ENCODE results near the gene CDC42SE1. TPM values are rescaled to one million over a fixed set of nuclear protein-coding genes. Genes with fewer than 3 reads are reported as not detected.

CDC42SE1 gene
- total and polyA plus RNA-seq, 9 of the 15 experiments (the other 6 are each of a cell fraction or from before 2014, with no cell fraction given) = 78.1 to 189 (median 114) TPM

DNA sequence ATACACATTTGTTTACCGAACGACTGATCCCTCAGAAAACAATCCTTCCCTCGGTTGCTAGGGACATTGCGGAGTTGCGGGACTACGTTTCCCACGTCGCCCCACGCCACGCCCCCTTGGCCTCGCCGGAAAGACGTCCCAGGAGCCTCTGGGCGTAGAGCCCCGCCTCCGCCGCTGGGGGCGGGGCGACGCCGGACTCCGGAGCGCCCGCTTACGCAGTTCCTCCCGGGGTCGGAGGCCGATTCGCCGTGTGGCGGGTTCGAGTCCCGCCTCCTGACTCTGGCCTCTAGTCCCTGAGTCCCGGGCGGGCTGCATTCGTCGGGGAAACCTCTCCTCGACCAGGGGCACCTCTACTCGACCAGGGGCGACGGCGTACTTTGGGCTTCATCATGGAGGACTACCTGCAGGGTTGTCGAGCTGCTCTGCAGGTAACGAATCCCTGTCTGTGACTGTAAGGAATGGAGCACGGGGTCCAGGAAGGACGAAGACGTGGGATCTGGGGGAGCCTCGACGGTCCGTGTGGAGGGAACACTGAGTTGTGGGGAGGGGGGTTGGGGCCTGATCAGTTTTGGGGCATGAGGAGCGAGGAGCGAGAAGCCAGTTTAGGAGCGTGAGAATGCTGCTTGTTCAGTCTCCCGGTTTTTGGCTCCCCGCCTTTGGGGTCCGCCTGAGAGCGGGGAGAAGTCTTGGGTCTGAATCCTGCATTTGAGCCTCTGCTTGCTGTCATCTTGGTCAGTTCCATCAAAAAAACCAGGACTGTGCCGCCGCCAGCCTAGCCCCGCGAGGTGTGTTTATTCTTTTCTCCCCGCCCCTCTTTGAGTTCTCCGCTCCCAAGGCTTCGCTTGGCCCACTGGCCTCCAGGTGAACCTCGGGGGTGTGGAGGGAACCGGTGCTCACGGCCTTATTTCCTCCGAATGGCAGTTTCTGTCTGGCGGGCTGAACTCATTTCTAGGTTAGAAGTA is 50.9 kb downstream of the CDC42SE1 start, which contains the start of gene PRUNE1 (continued):
- TF ChIP-seq FOXA3 (CRISPR knock-in tag; conservative IDR thresholded peaks at IDR 0.05 in 1 of 2, IDR thresholded peaks at IDR 0.05 in 1 of 2) = 0 out of 4 replicates have a peak, but pooled peaks of 1 of the 2 experiments have one; percentile 30
- TF ChIP-seq PYGO2 (tag; IDR thresholded peaks at IDR 0.05) = no peak
- TF ChIP-seq, protein P1, sequence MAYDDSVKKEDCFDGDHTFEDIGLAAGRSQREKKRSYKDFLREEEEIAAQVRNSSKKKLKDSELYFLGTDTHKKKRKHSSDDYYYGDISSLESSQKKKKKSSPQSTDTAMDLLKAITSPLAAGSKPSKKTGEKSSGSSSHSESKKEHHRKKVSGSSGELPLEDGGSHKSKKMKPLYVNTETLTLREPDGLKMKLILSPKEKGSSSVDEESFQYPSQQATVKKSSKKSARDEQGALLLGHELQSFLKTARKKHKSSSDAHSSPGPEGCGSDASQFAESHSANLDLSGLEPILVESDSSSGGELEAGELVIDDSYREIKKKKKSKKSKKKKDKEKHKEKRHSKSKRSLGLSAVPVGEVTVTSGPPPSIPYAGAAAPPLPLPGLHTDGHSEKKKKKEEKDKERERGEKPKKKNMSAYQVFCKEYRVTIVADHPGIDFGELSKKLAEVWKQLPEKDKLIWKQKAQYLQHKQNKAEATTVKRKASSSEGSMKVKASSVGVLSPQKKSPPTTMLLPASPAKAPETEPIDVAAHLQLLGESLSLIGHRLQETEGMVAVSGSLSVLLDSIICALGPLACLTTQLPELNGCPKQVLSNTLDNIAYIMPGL (CRISPR knock-in tag; IDR thresholded peaks at IDR 0.05) = peak; percentile 62; the same call in 1 of the 2 replicates
- TF ChIP-seq MEF2D (tag; conservative IDR thresholded peaks at IDR 0.05; ENCODE audit: low read depth) = no peak
- peak; percentile 69; the same call in 1 of the 2 replicates for TF ChIP-seq NR2C2 (CRISPR knock-in tag; IDR thresholded peaks at IDR 0.05)
- TF ChIP-seq NR2C2 (tag; IDR thresholded peaks at IDR 0.05) = peak; percentile 98
- no peak for TF ChIP-seq POLR2AphosphoS2 (IDR thresholded peaks at IDR 0.05; ENCODE audit: low read length)
- no peak; the same call in none of the 2 replicates for TF ChIP-seq SMAD4 (CRISPR knock-in tag; conservative IDR thresholded peaks at IDR 0.05)
- TF ChIP-seq, protein P2, sequence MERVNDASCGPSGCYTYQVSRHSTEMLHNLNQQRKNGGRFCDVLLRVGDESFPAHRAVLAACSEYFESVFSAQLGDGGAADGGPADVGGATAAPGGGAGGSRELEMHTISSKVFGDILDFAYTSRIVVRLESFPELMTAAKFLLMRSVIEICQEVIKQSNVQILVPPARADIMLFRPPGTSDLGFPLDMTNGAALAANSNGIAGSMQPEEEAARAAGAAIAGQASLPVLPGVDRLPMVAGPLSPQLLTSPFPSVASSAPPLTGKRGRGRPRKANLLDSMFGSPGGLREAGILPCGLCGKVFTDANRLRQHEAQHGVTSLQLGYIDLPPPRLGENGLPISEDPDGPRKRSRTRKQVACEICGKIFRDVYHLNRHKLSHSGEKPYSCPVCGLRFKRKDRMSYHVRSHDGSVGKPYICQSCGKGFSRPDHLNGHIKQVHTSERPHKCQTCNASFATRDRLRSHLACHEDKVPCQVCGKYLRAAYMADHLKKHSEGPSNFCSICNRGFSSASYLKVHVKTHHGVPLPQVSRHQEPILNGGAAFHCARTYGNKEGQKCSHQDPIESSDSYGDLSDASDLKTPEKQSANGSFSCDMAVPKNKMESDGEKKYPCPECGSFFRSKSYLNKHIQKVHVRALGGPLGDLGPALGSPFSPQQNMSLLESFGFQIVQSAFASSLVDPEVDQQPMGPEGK (CRISPR knock-in tag; IDR thresholded peaks at IDR 0.05; ENCODE audit: borderline replicate concordance) = no peak
- TF ChIP-seq ELF4 (CRISPR knock-in tag; IDR thresholded peaks at IDR 0.05) = no peak
- no peak for TF ChIP-seq ZNF24 (IDR thresholded peaks at IDR 0.05)
- no peak for TF ChIP-seq KAT8 (IDR thresholded peaks at IDR 0.05; ENCODE audit: low read depth)
- no peak for TF ChIP-seq SNRNP70 (optimal IDR thresholded peaks at IDR 0.05; ENCODE audit: low read depth, low read length)
- no peak for TF ChIP-seq MYBL2 (IDR thresholded peaks at IDR 0.05; ENCODE audit: low read depth)
- no peak for TF ChIP-seq MYBL2 (CRISPR knock-in tag; IDR thresholded peaks at IDR 0.05; ENCODE audit: borderline replicate concordance)
- TF ChIP-seq, protein P3, sequence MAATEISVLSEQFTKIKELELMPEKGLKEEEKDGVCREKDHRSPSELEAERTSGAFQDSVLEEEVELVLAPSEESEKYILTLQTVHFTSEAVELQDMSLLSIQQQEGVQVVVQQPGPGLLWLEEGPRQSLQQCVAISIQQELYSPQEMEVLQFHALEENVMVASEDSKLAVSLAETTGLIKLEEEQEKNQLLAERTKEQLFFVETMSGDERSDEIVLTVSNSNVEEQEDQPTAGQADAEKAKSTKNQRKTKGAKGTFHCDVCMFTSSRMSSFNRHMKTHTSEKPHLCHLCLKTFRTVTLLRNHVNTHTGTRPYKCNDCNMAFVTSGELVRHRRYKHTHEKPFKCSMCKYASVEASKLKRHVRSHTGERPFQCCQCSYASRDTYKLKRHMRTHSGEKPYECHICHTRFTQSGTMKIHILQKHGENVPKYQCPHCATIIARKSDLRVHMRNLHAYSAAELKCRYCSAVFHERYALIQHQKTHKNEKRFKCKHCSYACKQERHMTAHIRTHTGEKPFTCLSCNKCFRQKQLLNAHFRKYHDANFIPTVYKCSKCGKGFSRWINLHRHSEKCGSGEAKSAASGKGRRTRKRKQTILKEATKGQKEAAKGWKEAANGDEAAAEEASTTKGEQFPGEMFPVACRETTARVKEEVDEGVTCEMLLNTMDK (IDR thresholded peaks at IDR 0.05; ENCODE audit: borderline replicate concordance, insufficient read depth, low read depth, low read length, poor library complexity, severe bottlenecking) = no peak
- no peak for TF ChIP-seq PPARD (CRISPR knock-in tag; IDR thresholded peaks at IDR 0.05)
- peak; percentile 29; the same call in 1 of the 2 replicates for TF ChIP-seq ZKSCAN1 (IDR thresholded peaks at IDR 0.05; ENCODE audit: low read depth, low read length)
- TF ChIP-seq, protein P4, sequence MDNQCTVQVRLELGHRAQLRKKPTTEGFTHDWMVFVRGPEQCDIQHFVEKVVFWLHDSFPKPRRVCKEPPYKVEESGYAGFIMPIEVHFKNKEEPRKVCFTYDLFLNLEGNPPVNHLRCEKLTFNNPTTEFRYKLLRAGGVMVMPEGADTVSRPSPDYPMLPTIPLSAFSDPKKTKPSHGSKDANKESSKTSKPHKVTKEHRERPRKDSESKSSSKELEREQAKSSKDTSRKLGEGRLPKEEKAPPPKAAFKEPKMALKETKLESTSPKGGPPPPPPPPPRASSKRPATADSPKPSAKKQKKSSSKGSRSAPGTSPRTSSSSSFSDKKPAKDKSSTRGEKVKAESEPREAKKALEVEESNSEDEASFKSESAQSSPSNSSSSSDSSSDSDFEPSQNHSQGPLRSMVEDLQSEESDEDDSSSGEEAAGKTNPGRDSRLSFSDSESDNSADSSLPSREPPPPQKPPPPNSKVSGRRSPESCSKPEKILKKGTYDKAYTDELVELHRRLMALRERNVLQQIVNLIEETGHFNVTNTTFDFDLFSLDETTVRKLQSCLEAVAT (IDR thresholded peaks at IDR 0.05) = peak in 1 of 2 experiments; percentile 59; a peak in 1 of 4 replicates
- TF ChIP-seq MED1 (CRISPR knock-in tag; IDR thresholded peaks at IDR 0.05; ENCODE audit: borderline replicate concordance) = no peak

All from K562 (cell line).